NCI-H2029 treated with DMSO at 0.1 percent for 48 hours (cell line): Measurements from ENCODE around the gene P4HB.
"Not testable (repeated sequence)": the region's sequence is repeated elsewhere in the genome, so short reads cannot be mapped to it uniquely, and the experiment has no call there.

Experiments used
- DNase-seq: peaks from one replicate; lab custom pipeline; 2025; lab: John Stamatoyannopoulos, UW

Gene P4HB

GRCh38 chr17:81845881-81846742, 14.2 kb downstream of the P4HB start:
- DNase-seq: no peak

GRCh38 chr17:81845361-81845760, 15.0 kb downstream of the P4HB start:
- DNase-seq: no peak

- no peak for DNase-seq
Measured at GRCh38 chr17:81844887-81845286, 15.4 kb downstream of the P4HB start.

- DNase-seq: no peak
Measured at GRCh38 chr17:81844327-81844851, 15.9 kb downstream of the P4HB start.

GRCh38 chr17:81843713-81844326, 16.5 kb downstream of the P4HB start:
- no peak for DNase-seq

- no peak for DNase-seq
Measured at GRCh38 chr17:81842725-81843504, 17.4 kb downstream of the P4HB start.

- no peak for DNase-seq
Measured at GRCh38 chr17:81842378-81842724, 18.0 kb downstream of the P4HB start.

- no peak for DNase-seq
Measured at GRCh38 chr17:81841866-81842265, 18.5 kb downstream of the P4HB start.

GRCh38 chr17:81840826-81841778, 19.2 kb downstream of the P4HB start:
- no peak for DNase-seq

GRCh38 chr17:81840059-81840458, 20.3 kb downstream of the P4HB start:
- DNase-seq: not testable (repeated sequence)

- no peak for DNase-seq
Measured at GRCh38 chr17:81839301-81839700, 21.0 kb downstream of the P4HB start.

GRCh38 chr17:81838753-81839255, 21.5 kb downstream of the P4HB start:
- no peak for DNase-seq

GRCh38 chr17:81837641-81838040, 22.7 kb downstream of the P4HB start:
- no peak for DNase-seq

- DNase-seq: no peak
Measured at GRCh38 chr17:81834831-81835267, 25.5 kb downstream of the P4HB start, which contains the start of gene PPP1R27. Gene PPP1R27, minus strand, starts transcription at chr17:81835050. Its CDS starts 97 bp downstream, at chr17:81834953.

GRCh38 chr17:81833921-81834830, 26.2 kb downstream of the P4HB start:
- DNase-seq: no peak

- peak; percentile 45 for DNase-seq
Measured at GRCh38 chr17:81833160-81833920, 27.0 kb downstream of the P4HB start, which contains the start of gene MCRIP1. Gene MCRIP1, minus strand, starts transcription at chr17:81833291. Its CDS starts 8,785 bp downstream, at chr17:81824506.

- no peak for DNase-seq
Measured at GRCh38 chr17:81832608-81833159, 27.7 kb downstream of the P4HB start.

- no peak for DNase-seq
Measured at GRCh38 chr17:81831957-81832607, 28.3 kb downstream of the P4HB start.
